Ishikawa (cell line): Measurements from ENCODE around the gene CYP2C8.

ENCODE experiments used
- CEBPB ChIP-seq: IDR thresholded peaks from 2 replicates; pipeline ENCODE4 v1.6.1; 2012
- CREB1 ChIP-seq: IDR thresholded peaks from 2 replicates; pipeline ENCODE4 v1.6.1; 2012; ENCODE audit warnings: low read depth
- EGR1 ChIP-seq: IDR thresholded peaks from 2 replicates; pipeline ENCODE4 v1.6.1; 2012
- EP300 ChIP-seq: IDR thresholded peaks from 2 replicates; pipeline ENCODE4 v1.6.1; 2012; ENCODE audit warnings: borderline replicate concordance
- FOXM1 ChIP-seq: IDR thresholded peaks from 2 replicates; pipeline ENCODE4 v1.6.1; 2012; ENCODE audit warnings: low read depth, borderline replicate concordance
- NFIC ChIP-seq: IDR thresholded peaks from 2 replicates; pipeline ENCODE4 v1.6.1; 2012
- RAD21 ChIP-seq: IDR thresholded peaks from 2 replicates; pipeline ENCODE4 v1.6.1; 2012; ENCODE audit warnings: low read depth
- TAF1 ChIP-seq: IDR thresholded peaks from 2 replicates; pipeline ENCODE4 v1.6.1; 2012; ENCODE audit warnings: low read depth, mild to moderate bottlenecking
- TCF12 ChIP-seq: IDR thresholded peaks from 2 replicates; pipeline ENCODE4 v1.6.1; 2012; ENCODE audit warnings: low read depth
- TEAD4 ChIP-seq: IDR thresholded peaks from 2 replicates; pipeline ENCODE4 v1.6.1; 2012
- YY1 ChIP-seq: IDR thresholded peaks from 2 replicates; pipeline ENCODE4 v1.6.1; 2012; ENCODE audit warnings: low read depth
- ZBTB7A ChIP-seq: IDR thresholded peaks from 2 replicates; pipeline ENCODE4 v1.6.1; 2012; ENCODE audit warnings: low read depth
- TF ChIP-seq, protein P1 (sequence below): IDR thresholded peaks from 2 replicates; pipeline ENCODE4 v1.6.1; 2012; ENCODE audit warnings: low read depth, mild to moderate bottlenecking
- TF ChIP-seq, protein P2 (sequence below): IDR thresholded peaks from 2 replicates; pipeline ENCODE4 v1.6.1; 2012
- TF ChIP-seq, protein P3 (sequence below): IDR thresholded peaks from 2 replicates; pipeline ENCODE4 v1.6.1; 2012

Gene CYP2C8

DNA sequence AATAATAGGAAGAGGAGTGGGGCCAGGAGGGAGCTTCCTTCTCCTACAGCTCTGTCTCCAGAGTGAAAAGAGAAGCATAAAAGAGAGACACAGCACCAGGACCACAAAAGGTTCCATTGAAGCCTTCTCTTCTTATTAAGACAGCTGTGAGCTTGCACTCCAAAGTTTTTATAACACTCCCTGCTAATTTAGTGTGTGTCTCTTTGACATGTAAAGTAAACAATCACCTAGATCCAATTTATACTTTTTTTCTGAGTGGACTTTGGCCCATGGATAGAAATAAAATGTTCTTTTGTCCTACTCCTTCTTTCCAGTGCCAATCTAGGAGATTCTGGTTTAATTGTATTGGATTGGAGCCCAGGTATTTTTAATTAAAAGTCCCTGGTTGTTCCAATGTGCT is at the start of gene CYP2C8:
CYP2C8 (minus strand) TSS at position 212 of the 400 bp plus-strand sequence; CDS start at position 117, 95 bp downstream.
- TF ChIP-seq, protein P1, sequence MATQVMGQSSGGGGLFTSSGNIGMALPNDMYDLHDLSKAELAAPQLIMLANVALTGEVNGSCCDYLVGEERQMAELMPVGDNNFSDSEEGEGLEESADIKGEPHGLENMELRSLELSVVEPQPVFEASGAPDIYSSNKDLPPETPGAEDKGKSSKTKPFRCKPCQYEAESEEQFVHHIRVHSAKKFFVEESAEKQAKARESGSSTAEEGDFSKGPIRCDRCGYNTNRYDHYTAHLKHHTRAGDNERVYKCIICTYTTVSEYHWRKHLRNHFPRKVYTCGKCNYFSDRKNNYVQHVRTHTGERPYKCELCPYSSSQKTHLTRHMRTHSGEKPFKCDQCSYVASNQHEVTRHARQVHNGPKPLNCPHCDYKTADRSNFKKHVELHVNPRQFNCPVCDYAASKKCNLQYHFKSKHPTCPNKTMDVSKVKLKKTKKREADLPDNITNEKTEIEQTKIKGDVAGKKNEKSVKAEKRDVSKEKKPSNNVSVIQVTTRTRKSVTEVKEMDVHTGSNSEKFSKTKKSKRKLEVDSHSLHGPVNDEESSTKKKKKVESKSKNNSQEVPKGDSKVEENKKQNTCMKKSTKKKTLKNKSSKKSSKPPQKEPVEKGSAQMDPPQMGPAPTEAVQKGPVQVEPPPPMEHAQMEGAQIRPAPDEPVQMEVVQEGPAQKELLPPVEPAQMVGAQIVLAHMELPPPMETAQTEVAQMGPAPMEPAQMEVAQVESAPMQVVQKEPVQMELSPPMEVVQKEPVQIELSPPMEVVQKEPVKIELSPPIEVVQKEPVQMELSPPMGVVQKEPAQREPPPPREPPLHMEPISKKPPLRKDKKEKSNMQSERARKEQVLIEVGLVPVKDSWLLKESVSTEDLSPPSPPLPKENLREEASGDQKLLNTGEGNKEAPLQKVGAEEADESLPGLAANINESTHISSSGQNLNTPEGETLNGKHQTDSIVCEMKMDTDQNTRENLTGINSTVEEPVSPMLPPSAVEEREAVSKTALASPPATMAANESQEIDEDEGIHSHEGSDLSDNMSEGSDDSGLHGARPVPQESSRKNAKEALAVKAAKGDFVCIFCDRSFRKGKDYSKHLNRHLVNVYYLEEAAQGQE = no peak
- TF ChIP-seq TEAD4 (no peak), CEBPB (no peak), RAD21 (no peak), FOXM1 (no peak), YY1 (no peak), TCF12 (no peak), NFIC (no peak), EGR1 (no peak)
- TF ChIP-seq, protein P2, sequence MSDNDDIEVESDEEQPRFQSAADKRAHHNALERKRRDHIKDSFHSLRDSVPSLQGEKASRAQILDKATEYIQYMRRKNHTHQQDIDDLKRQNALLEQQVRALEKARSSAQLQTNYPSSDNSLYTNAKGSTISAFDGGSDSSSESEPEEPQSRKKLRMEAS = no peak

DNA sequence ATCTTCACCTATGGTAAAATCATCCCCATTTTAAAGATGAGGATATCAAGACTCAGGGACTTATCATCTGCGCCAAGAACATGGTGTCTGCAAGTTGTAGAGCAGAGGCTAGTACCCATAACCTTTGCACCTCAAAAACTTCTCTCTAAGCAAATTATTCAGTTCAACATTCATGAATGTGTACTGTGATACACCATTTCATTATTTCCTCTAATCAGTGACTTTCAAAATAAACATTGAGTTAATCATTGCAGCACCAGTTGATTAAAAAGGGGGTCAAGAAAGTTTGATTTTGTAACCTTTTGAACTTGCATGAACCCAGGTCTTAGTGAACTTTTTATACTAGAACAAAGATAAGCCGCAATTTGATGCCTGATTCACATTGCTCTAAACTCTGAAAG is 47.6 kb upstream of the CYP2C8 start:
- no peak for TF ChIP-seq EGR1
- TF ChIP-seq, protein P3, sequence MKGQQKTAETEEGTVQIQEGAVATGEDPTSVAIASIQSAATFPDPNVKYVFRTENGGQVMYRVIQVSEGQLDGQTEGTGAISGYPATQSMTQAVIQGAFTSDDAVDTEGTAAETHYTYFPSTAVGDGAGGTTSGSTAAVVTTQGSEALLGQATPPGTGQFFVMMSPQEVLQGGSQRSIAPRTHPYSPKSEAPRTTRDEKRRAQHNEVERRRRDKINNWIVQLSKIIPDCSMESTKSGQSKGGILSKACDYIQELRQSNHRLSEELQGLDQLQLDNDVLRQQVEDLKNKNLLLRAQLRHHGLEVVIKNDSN = no peak
- no peak for TF ChIP-seq NFIC
- no peak for TF ChIP-seq ZBTB7A
- no peak for TF ChIP-seq TAF1
- TF ChIP-seq, protein P2 = no peak
- TF ChIP-seq EP300 = no peak
- no peak for TF ChIP-seq TCF12
- no peak for TF ChIP-seq CREB1
- TF ChIP-seq TEAD4 = no peak
- TF ChIP-seq FOXM1 = no peak
- TF ChIP-seq, protein P1 = no peak
- no peak for TF ChIP-seq RAD21
- TF ChIP-seq YY1 = no peak

DNA sequence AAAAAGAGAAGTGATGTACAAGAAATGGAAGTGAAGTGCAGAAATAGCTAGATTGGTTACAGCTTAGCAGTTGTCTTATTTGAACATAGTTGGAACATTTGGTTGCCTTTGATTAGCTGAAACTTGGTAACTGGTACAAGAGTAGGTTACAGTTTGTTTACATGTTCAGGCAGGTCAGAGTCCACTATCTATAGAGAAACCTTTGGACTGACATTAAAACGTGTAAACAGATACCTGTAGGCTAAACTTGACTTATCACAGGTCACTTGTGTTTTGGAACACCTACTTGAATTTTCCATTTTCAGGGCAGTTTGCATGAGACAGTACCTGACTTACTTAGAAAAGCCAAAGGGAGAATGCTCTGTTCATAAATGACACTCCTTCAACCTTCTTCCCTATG is 28.5 kb upstream of the CYP2C8 start:
- TF ChIP-seq EP300 (no peak), RAD21 (no peak), FOXM1 (no peak), CEBPB (no peak), TCF12 (no peak), ZBTB7A (no peak)
- TF ChIP-seq, protein P2 = no peak
- TF ChIP-seq, protein P1 = no peak

DNA sequence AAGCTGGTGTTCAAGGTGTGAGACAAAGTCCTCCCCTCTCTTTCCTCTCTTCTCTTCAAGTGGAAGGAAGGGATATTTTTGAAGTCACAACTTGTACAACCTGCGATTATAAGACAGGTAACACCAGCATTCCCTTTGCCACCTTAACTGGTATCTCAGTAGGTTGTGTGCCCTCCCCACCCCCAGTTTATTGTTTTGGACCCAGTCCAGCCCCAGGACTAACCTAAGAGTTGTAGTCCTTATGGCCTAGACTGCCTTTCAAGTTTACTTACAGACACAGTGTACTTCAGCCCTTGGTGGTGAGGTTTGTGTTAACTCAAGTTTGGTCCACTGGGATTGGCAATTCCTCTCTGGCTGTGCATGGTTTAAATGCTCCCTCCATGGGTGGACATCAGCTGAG is 26.8 kb upstream of the CYP2C8 start:
- no peak for TF ChIP-seq FOXM1
- TF ChIP-seq, protein P2 = no peak
- TF ChIP-seq CREB1 = no peak
- TF ChIP-seq, protein P3 = no peak
- no peak for TF ChIP-seq CEBPB
- no peak for TF ChIP-seq TAF1
- TF ChIP-seq TEAD4 = no peak
- TF ChIP-seq TCF12 = no peak
- TF ChIP-seq ZBTB7A = no peak
- no peak for TF ChIP-seq NFIC
- TF ChIP-seq, protein P1 = no peak
- no peak for TF ChIP-seq EGR1
- TF ChIP-seq EP300 = no peak
- TF ChIP-seq RAD21 = no peak
